ENCODE results near the gene MELTF. TPM values are rescaled to one million over a fixed set of nuclear protein-coding genes. Genes with fewer than 3 reads are reported as not detected.

MELTF gene
- total RNA-seq, 1 experiment from 2014 or later, result 7.3 TPM

- ATAC-seq (peak; percentile 7), DNase-seq (ENCODE audit: low spot score) (no peak)
- no peak for TF ChIP-seq FOXJ3 (CRISPR knock-in tag; IDR thresholded peaks at IDR 0.05; ENCODE audit: borderline replicate concordance)
- TF ChIP-seq NR3C1 (CRISPR knock-in tag; conservative IDR thresholded peaks at IDR 0.05; ENCODE audit: low read depth), result no peak
- TF ChIP-seq, protein P1, sequence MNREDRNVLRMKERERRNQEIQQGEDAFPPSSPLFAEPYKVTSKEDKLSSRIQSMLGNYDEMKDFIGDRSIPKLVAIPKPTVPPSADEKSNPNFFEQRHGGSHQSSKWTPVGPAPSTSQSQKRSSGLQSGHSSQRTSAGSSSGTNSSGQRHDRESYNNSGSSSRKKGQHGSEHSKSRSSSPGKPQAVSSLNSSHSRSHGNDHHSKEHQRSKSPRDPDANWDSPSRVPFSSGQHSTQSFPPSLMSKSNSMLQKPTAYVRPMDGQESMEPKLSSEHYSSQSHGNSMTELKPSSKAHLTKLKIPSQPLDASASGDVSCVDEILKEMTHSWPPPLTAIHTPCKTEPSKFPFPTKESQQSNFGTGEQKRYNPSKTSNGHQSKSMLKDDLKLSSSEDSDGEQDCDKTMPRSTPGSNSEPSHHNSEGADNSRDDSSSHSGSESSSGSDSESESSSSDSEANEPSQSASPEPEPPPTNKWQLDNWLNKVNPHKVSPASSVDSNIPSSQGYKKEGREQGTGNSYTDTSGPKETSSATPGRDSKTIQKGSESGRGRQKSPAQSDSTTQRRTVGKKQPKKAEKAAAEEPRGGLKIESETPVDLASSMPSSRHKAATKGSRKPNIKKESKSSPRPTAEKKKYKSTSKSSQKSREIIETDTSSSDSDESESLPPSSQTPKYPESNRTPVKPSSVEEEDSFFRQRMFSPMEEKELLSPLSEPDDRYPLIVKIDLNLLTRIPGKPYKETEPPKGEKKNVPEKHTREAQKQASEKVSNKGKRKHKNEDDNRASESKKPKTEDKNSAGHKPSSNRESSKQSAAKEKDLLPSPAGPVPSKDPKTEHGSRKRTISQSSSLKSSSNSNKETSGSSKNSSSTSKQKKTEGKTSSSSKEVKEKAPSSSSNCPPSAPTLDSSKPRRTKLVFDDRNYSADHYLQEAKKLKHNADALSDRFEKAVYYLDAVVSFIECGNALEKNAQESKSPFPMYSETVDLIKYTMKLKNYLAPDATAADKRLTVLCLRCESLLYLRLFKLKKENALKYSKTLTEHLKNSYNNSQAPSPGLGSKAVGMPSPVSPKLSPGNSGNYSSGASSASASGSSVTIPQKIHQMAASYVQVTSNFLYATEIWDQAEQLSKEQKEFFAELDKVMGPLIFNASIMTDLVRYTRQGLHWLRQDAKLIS (CRISPR knock-in tag; IDR thresholded peaks at IDR 0.05; ENCODE audit: borderline replicate concordance), result no peak
- no peak for TF ChIP-seq TEAD4 (CRISPR knock-in tag; IDR thresholded peaks at IDR 0.05)
- no peak for TF ChIP-seq MXD4 (CRISPR knock-in tag; IDR thresholded peaks at IDR 0.05; ENCODE audit: borderline replicate concordance)
- no peak for TF ChIP-seq ZMAT4 (CRISPR knock-in tag; IDR thresholded peaks at IDR 0.05)
- no peak for TF ChIP-seq JUN (CRISPR knock-in tag; IDR thresholded peaks at IDR 0.05)
- no peak for TF ChIP-seq NR1H2 (CRISPR knock-in tag; IDR thresholded peaks at IDR 0.05)
- ChIA-PET POLR2A (interaction anchor here (0.7 kb wide), 1 partner anchor 294 kb away, joined by 3 read pairs; no protein-coding TSS in a partner anchor), CTCF (interaction anchor here (0.6 to 4.9 kb wide), 20 partner anchors 9 to 700 kb away, joined by 3 to 48 read pairs (median 4); no protein-coding TSS in a partner anchor)
- peaks cover 10% of the 10 kb centered on the region; the same call in 1 of the 2 replicates for H3K4me1 Mint-ChIP-seq
- peaks cover 7% of the 10 kb centered on the region for H3K9me3 Mint-ChIP-seq
- no peak overlapping the region for H3K27ac Mint-ChIP-seq
- H3K36me3 Mint-ChIP-seq, result no peaks in the 10 kb centered on the region
- peaks cover 25% of the 10 kb centered on the region for H3K27me3 Mint-ChIP-seq (ENCODE audit: low read depth)
- peak overlapping the region; percentile 17 for H3K4me3 Mint-ChIP-seq
Measured at GRCh38 chr3:197030379-197031314, 1.0 kb upstream of the MELTF start.

GRCh38 chr3:197028728-197029510 is 698 bp downstream of the MELTF start:
- Mint-ChIP-seq H3K27me3 (ENCODE audit: low read depth) (peaks cover 18% of the 10 kb centered on the region), H3K4me3 (peak overlapping the region; percentile 75), H3K27ac (no peak overlapping the region), H3K36me3 (no peaks in the 10 kb centered on the region), H3K4me1 (peaks cover 10% of the 10 kb centered on the region; the same call in 1 of the 2 replicates), H3K9me3 (peaks cover 3% of the 10 kb centered on the region; the same call in 1 of the 2 replicates)
- POLR2A ChIA-PET, result interaction anchor here (0.7 kb wide), 1 partner anchor 27 kb away, joined by 4 read pairs; no protein-coding TSS in a partner anchor
- ATAC-seq, result peak; percentile 7
- DNase-seq (ENCODE audit: low spot score), result no peak
- CTCF ChIA-PET, result interaction anchor here (0.6 to 4.9 kb wide), 22 partner anchors 8 to 500 kb away, joined by 3 to 48 read pairs (median 4); no protein-coding TSS in a partner anchor
- TF ChIP-seq PRRX2 (CRISPR knock-in tag; IDR thresholded peaks at IDR 0.05), result no peak
- TF ChIP-seq, protein P2, sequence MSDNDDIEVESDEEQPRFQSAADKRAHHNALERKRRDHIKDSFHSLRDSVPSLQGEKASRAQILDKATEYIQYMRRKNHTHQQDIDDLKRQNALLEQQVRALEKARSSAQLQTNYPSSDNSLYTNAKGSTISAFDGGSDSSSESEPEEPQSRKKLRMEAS (CRISPR knock-in tag; IDR thresholded peaks at IDR 0.05), result peak; percentile 75
- peak; percentile 51; the same call in 1 of the 2 replicates for TF ChIP-seq GTF2I (CRISPR knock-in tag; conservative IDR thresholded peaks at IDR 0.05)
- TF ChIP-seq TEAD4 (CRISPR knock-in tag; IDR thresholded peaks at IDR 0.05), result no peak
- TF ChIP-seq, protein P3, sequence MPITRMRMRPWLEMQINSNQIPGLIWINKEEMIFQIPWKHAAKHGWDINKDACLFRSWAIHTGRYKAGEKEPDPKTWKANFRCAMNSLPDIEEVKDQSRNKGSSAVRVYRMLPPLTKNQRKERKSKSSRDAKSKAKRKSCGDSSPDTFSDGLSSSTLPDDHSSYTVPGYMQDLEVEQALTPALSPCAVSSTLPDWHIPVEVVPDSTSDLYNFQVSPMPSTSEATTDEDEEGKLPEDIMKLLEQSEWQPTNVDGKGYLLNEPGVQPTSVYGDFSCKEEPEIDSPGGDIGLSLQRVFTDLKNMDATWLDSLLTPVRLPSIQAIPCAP (CRISPR knock-in tag; IDR thresholded peaks at IDR 0.05), result no peak
- no peak for TF ChIP-seq ATF3 (CRISPR knock-in tag; conservative IDR thresholded peaks at IDR 0.05)
- no peak for TF ChIP-seq MLX (CRISPR knock-in tag; IDR thresholded peaks at IDR 0.05)
- TF ChIP-seq JUN (CRISPR knock-in tag; IDR thresholded peaks at IDR 0.05), result 0 out of 2 replicates have a peak, but pooled peaks have one; percentile 42
- no peak for TF ChIP-seq GRHL2 (CRISPR knock-in tag; IDR thresholded peaks at IDR 0.05; ENCODE audit: insufficient replicate concordance, severe bottlenecking)
- no peak for TF ChIP-seq NR3C1 (CRISPR knock-in tag; conservative IDR thresholded peaks at IDR 0.05; ENCODE audit: low read depth)
- no peak for TF ChIP-seq ZBTB43 (CRISPR knock-in tag; IDR thresholded peaks at IDR 0.05)
- TF ChIP-seq ARID4B (CRISPR knock-in tag; IDR thresholded peaks at IDR 0.05; ENCODE audit: borderline replicate concordance), result peak; percentile 58; the same call in 1 of the 2 replicates
